Renal cortical epithelial cell (primary cell): ENCODE data around the gene HDAC9. TPM values are rescaled to one million over a fixed set of nuclear protein-coding genes. Genes with fewer than 3 reads are reported as not detected.
A peak's percentile ranks its signal among the peaks of the same experiment; 100 is the strongest.

Experiments
- DNase-seq: peaks from one replicate; pipeline ENCODE4 v3.0.0-alpha.2; 2011; ENCODE audit warnings: low read depth
- total RNA-seq: library from RNA; depleted of rRNA; stranded (reverse); fragments of >200 nt; gene quantifications from 2 replicates; pipeline ENCODE4 v1.2.3, GENCODE V29; 2014

Gene HDAC9
- total RNA-seq, 1 donor from 2014 or later, result 41.8 TPM

DNA sequence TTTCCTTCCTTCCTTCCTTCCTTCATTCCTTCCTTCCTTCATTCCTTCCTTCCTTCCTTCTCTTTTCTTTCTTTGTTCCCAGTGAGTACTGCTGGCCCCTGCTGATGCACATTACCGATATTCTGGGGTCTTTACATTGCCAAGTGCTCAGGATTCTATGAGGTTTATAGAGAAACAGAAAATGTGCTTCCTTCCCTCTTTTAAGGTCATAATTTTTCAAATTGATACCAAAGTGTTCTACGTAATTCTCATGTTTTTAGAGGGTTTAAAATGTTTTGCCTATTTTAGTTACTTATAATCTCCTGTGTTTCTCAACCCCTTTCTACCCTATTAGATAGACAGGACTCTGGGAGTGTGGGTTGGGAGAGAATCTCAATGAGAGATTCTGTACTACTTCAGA is 291.2 kb downstream of the HDAC9 start:
- no peak for DNase-seq

GRCh38 chr7:18788026-18788425 is 292.5 kb downstream of the HDAC9 start:
- no peak for DNase-seq

DNA sequence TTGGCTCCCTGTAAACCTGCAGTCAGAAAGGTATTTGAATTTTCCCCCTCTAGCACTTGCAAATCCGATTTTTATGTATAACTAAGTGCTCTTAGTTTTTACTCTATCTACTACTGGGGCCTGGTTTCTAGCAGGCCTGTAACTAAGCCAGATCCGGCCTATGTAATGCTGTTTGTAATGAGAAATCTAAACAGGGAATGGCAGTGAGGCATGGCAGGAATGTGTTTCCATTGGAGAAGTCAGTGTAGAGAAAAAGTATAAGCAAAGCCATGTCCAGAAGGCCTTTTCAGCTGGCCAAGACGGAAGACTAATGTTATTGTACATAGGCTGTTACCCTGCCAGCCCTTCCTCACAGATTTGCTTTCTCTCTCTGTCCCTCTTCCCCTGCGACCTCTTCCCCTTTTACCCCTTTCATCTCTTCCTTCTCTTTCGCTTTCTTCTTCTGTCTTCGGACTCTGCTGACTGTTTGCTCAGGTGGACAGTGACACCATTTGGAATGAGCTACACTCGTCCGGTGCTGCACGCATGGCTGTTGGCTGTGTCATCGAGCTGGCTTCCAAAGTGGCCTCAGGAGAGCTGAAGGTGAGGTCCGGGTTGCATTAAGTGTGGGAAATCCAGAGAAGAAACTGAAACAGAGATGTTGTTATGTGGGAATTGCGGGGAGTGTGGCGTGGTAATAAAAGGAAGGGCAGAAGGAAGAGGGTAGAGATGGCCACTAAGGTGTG is 297.5 kb downstream of the HDAC9 start:
- peak; percentile 69 for DNase-seq

- DNase-seq, result no peak
Observed at GRCh38 chr7:18796216-18796615, 300.7 kb downstream of the HDAC9 start.

DNA sequence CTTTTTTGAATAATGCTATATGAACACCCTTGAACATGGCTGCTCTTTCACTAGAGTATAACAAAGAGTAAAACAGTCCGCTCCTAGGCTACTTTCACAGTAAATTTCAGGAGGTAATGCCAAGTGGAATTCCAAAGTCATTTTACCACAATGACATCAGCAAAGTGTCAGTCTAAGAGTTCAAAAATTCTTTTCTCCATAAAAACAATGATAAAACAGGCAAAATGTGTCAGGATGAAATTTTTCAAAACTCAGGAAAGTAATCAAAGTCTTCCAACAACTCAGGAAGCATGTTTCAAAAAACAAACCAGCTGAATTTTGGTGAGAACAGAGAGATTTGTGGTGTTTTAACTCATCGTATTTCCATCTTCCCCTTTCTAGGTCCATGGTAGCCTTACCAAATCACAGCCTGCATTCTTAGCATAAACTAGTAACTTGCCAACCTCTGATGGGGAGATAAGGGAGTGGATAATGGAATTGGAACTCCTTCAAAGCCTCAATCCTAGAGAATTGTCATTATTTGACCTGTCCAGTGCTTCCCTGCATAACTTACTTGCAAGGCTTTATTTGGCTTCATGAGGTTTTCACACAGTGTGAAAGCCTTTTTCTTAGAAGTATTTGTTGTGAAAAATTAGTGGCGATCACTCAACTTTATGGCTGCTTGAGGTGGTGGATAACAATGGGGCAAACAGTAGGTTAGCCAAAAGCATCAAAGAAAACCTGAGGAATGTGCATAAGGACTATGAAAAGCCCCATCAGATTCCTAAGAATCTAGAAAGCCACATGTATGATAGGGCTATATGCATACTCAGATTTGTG is 302.7 kb downstream of the HDAC9 start:
- DNase-seq, result no peak

DNA sequence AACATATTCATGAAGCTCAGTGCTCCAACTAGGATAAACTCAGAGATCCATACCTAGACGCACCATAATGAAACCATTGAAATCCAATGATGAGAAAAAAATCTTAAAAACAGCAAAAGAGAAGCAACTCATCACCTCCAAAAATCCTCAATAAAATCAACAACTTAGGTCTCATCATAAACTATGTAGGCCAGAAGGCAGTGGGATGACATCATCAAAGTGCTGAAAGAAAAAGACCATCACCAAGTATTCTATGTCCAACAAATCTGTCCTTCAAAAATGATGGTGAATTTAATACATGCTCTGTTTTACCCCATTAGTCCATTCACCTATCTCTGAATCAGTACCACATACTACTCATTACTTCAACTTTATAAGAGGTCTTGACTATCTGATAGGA is 304.4 kb downstream of the HDAC9 start:
- no peak for DNase-seq

- DNase-seq, result no peak
Observed at GRCh38 chr7:18803923-18804322, 308.4 kb downstream of the HDAC9 start.

DNA sequence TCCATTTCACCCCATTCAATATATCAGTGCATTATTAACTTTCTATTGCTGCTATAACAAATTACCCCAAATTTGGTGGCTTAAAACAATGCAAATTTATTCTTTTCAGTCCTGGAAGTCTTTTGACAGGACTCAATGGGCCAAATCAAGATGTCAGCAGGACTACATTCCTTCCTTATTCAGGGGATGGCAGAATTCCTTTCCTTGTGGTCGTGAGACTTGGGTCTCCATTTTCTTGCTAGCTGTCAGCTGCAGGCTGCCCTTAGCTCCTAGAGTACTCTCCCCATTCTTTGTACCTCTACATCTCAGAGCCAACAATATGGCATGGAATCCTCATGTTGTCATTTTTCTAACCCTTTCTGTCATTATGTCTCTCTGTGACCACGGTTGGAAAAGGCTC is 310.6 kb downstream of the HDAC9 start:
- DNase-seq, result no peak

DNA sequence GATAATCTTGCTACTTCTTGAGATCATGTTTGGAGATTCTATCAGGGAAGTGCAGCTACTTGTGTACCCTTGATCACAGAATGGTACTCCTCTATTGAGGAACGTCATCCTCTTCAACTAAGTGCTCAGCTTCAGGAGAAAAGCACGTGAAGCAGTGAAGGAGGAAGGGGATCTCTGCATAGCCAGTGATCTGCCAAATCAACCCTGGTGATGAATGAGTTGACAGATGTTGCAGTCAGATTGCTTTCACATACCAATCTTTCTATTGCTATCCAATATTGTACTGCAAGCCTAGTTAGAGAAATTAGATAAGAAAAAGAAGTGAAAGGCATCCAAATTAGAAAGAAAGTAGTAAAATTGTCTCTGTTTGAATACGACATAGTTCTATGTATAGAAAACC is 312.5 kb downstream of the HDAC9 start:
- no peak for DNase-seq

DNA sequence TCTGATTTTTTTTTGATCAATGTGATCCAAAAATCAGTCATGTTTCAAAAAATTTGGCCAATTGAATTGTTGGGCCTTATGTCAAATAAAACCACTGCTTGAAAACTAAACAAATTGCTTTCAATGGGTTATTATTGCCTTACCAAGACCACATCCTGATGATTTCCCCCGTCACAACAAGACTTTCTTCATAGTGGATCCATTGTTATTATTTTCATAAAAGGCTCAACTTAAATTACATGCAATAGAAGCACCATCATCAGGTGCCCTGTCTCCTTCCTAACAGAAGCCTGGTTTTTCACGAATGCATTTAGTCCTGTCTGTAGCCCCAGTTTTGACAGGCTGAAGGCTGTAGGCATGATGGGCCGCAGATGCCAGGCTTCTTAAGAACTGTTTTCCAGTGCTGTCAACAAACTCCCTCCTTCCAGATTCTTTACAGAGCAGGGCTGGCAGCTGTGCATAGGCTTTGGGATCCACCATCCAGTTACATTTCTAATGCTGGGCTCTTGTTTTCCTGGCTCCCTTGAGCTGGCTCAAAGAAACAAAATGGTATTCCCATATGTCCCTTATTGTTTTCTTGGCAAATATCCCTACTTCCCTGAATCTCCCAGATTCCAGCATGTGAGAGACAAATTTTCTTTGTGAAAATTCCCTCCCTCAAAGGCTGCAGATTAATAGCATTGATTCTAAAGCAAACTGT is 319.9 kb downstream of the HDAC9 start:
- no peak for DNase-seq

DNA sequence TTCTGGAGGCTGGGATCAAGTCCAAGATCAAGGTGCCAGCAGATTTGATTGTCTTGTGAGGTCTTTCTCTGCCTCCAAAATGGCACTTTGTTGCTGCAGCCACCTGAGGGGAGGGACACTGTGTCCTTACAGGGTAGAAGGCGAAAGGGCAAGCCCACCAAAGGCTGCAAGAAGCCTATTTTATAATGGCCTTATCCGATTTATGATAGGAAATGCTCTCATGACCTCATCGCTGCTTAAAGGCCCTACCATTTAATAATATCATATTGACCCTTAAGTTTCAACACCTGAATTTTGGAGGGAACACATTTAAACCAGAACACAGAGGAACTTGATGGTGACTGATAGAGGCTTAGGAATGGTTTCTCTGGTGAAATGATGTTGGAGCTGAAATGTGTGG is 325.4 kb downstream of the HDAC9 start:
- no peak for DNase-seq

DNA sequence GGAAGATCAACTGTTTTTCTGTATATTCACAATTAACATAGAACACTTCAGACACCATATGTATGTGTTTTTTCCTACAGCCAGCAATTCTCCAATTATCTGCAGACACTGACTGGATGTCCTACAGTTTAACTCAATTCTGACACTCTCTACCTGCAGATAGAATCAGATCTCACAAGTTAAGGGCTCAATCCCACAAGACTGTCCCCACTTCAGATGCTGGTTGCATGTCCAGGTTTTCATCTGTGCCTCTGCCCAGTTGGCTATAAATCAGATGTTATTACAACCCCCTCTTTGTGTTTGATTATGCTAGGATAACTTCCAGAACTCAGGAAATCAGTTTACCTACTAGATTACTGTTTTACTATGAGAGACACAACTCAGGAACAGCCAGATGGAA is 326.0 kb downstream of the HDAC9 start:
- no peak for DNase-seq

GRCh38 chr7:18824157-18824556 is 328.6 kb downstream of the HDAC9 start:
- DNase-seq, result no peak

- DNase-seq, result no peak
Observed at GRCh38 chr7:18828260-18828993, 332.9 kb downstream of the HDAC9 start.

DNA sequence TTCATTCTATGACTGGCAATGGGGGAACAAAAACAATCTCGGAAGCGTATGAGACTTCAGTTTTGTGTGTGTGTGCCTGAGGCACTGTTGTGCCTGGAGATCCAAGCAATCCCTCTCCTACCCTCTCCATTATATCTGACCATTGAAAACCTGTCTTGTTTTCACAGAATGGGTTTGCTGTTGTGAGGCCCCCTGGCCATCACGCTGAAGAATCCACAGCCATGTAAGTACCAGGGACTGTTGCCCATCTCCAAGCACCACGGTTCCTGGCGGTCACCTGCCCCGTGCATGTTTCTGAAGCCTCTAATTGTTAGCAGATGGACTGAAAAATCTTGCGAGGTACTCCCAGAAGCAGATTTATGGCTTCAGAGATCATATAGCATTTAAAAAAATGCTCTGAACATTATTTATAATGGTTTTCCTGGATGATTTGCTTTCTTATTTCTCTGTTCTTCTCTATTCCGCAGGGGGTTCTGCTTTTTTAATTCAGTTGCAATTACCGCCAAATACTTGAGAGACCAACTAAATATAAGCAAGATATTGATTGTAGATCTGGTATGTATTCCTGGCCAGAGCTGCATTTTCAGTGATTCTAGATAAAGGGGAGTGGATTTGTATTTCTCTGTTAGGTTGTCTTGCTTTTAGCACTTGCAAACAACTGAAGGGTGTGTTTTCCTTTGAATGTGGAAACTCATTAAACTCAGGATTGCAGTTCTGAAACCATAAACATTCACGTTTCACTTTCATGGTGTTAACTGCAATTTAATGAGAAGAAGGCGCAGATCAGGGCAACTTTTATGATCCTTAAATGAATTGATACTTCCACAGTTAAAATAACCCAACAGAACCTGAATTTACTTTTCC is 333.7 kb downstream of the HDAC9 start:
- DNase-seq, result no peak

- peak; percentile 75 for DNase-seq
Observed at GRCh38 chr7:18829858-18830285, 334.3 kb downstream of the HDAC9 start.

DNA sequence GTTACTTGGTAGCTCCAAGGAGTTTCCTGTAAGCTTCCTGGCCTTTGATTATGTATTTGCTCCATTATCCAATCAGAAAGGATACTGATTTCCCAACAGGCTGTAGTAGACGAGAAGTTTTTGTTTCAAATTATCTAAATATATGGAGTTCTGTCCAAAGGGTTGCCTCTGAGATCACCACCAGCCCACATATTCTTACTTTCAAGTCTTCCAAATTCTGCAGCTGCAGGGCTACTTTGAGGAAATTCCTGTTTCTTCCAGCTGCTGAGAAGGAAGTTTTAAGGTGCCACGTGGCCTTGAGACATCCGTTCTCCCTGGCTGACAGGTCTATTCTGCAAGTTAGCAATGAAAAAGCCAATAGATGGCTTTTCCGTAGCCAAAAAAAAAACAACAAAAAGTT is 335.9 kb downstream of the HDAC9 start:
- no peak for DNase-seq

GRCh38 chr7:18831943-18832342 is 336.4 kb downstream of the HDAC9 start:
- DNase-seq, result peak; percentile 22

DNA sequence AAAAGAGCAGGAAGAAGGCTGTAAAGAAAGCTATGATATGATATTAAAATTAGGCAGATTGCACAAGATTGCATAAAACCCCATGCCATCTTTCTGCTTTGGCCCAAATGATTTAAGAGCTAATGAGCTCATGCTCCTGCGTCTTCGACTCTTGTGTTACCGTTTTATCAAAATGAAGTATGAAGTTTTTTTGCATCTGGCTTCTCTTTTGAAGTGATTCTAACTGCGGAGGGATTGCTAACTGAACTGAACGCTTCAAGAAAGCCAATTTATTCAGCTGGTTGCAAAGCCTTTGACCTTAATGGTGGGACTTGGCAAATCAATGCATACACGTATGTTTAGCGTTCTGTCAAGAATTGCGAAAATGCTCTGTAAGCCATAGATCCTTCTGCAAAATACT is 339.0 kb downstream of the HDAC9 start:
- DNase-seq, result no peak

DNA sequence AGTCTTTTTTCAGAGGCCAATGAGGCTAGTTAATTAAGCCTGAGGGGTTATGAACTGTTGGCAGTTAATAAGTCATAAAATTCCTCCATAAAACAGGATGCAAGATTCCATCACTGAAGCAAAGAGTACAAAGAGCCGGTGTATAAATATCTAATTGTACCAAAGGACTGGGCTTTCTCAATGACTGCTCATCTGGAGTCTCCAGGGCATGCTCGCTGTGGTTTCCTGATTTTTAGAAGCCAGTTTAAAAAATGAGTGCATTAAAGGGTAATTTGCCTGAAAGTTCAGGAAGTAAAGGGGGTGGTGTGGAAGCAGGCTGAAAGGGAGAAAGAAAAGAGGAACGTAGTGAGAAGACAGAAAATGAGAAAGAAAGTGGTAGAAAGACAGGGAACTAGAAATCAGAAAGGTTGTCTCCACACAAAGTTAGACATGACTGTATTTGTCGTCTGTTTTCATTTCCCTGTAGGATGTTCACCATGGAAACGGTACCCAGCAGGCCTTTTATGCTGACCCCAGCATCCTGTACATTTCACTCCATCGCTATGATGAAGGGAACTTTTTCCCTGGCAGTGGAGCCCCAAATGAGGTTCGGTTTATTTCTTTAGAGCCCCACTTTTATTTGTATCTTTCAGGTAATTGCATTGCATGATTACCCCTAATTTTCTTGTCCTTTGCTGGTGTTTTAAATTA is 339.6 kb downstream of the HDAC9 start:
- peak; percentile 72 for DNase-seq
